ENCODE measurements around the gene TNFRSF18.

The TNFRSF18 gene

DNA sequence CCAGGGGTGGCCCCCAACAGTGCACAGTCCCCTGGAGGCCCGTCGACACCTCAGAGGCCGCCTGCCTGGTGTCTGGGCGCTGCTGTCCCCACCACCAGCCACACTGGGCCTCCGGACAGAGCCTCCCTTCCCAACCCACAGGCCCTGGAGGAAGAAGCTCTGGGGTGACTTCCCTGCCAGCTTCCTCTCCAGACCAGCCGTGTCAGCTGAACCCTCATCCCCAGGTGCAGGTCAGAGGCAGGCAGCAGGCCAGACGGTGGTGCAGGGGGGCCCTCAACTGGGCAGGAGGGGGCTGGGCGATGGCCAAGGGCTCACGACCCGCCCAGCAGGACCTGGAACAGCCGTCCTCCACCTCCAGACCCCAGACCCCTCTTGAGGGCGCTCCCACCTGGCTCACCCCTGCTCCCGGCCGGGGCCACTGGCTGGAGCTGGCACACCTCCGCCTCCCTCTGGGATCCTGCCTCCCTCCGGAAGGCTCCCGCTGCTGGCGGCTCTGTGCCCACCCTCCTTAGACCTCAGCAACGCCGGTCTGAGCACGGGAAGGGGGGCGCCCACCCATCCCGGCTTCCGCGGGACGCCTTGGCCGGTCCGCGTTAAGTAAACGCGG, 520 bp downstream of the TNFRSF18 start:
- H3K27ac ChIP-seq (ENCODE audit: low read depth, low read length) = no peak overlapping the region
- 0 out of 2 replicates have a peak, but pooled peaks cover 5% of the 10 kb centered on the region for H4K20me1 ChIP-seq (ENCODE audit: control insufficient read depth, insufficient read depth, low read depth, low read length)
- no peaks in the 10 kb centered on the region for H3K79me2 ChIP-seq (ENCODE audit: control insufficient read depth, low read length)
- TF ChIP-seq EZH2phosphoT487 (IDR thresholded peaks at IDR 0.05; ENCODE audit: borderline replicate concordance, low read length) (0 out of 2 replicates have a peak, but pooled peaks have one; percentile 37), CTCF (IDR thresholded peaks at IDR 0.05; ENCODE audit: low read depth, low read length, poor library complexity, severe bottlenecking) (no peak)
- 0 out of 2 replicates have a peak overlapping the region, but pooled peaks have one; percentile 26 for H3K4me2 ChIP-seq (ENCODE audit: low read length)
- H3K9me3 ChIP-seq (ENCODE audit: control insufficient read depth, insufficient read depth, low read length) = no peaks in the 10 kb centered on the region
- H3K27me3 ChIP-seq (ENCODE audit: control insufficient read depth, low read length) = peaks cover 59% of the 10 kb centered on the region
- H3K9me2 ChIP-seq (replicated peaks; ENCODE audit: control insufficient read depth, low read length) = no peaks in the 10 kb centered on the region
- no peak overlapping the region for H3K4me3 ChIP-seq (ENCODE audit: low read length)
- peaks cover 25% of the 10 kb centered on the region for H3K4me1 ChIP-seq (ENCODE audit: control insufficient read depth, low read length)
- no peaks in the 10 kb centered on the region for H3K36me3 ChIP-seq (ENCODE audit: control insufficient read depth, low read length)
- H3F3A ChIP-seq (ENCODE audit: control insufficient read depth, insufficient read depth) = no peaks in the 10 kb centered on the region

- no peaks in the 10 kb centered on the region for H3K36me3 ChIP-seq (ENCODE audit: control insufficient read depth, low read length)
- H3K9me3 ChIP-seq (ENCODE audit: control insufficient read depth, insufficient read depth, low read length) = no peaks in the 10 kb centered on the region
- H3K4me3 ChIP-seq (ENCODE audit: low read length) = no peak overlapping the region
- no peaks in the 10 kb centered on the region for H3K9me2 ChIP-seq (replicated peaks; ENCODE audit: control insufficient read depth, low read length)
- no peaks in the 10 kb centered on the region for H3K79me2 ChIP-seq (ENCODE audit: control insufficient read depth, low read length)
- H3K27me3 ChIP-seq (ENCODE audit: control insufficient read depth, low read length) = peaks cover 64% of the 10 kb centered on the region
- peaks cover 25% of the 10 kb centered on the region for H3K4me1 ChIP-seq (ENCODE audit: control insufficient read depth, low read length)
- H3F3A ChIP-seq (ENCODE audit: control insufficient read depth, insufficient read depth) = no peaks in the 10 kb centered on the region
- H3K27ac ChIP-seq (ENCODE audit: low read depth, low read length) = no peak overlapping the region
- H4K20me1 ChIP-seq (ENCODE audit: control insufficient read depth, insufficient read depth, low read depth, low read length) = 0 out of 2 replicates have a peak, but pooled peaks cover 5% of the 10 kb centered on the region
- H3K4me2 ChIP-seq (ENCODE audit: low read length) = no peak overlapping the region
- no peak for TF ChIP-seq EZH2phosphoT487 (IDR thresholded peaks at IDR 0.05; ENCODE audit: borderline replicate concordance, low read length)
- TF ChIP-seq CTCF (IDR thresholded peaks at IDR 0.05; ENCODE audit: low read depth, low read length, poor library complexity, severe bottlenecking) = no peak
These were observed 1.2 kb downstream of the TNFRSF18 start for GRCh38 chr1:1204998-1205768.

GRCh38 chr1:1204425-1204920, 1.9 kb downstream of the TNFRSF18 start:
- H3K9me2 ChIP-seq (replicated peaks; ENCODE audit: control insufficient read depth, low read length) = no peaks in the 10 kb centered on the region
- no peaks in the 10 kb centered on the region for H3F3A ChIP-seq (ENCODE audit: control insufficient read depth, insufficient read depth)
- peaks cover 60% of the 10 kb centered on the region for H3K27me3 ChIP-seq (ENCODE audit: control insufficient read depth, low read length)
- H3K4me1 ChIP-seq (ENCODE audit: control insufficient read depth, low read length) = peaks cover 25% of the 10 kb centered on the region
- H3K4me2 ChIP-seq (ENCODE audit: low read length) = no peak overlapping the region
- no peak overlapping the region for H3K4me3 ChIP-seq (ENCODE audit: low read length)
- no peaks in the 10 kb centered on the region for H3K9me3 ChIP-seq (ENCODE audit: control insufficient read depth, insufficient read depth, low read length)
- H3K79me2 ChIP-seq (ENCODE audit: control insufficient read depth, low read length) = no peaks in the 10 kb centered on the region
- H4K20me1 ChIP-seq (ENCODE audit: control insufficient read depth, insufficient read depth, low read depth, low read length) = 0 out of 2 replicates have a peak, but pooled peaks cover 5% of the 10 kb centered on the region
- no peak overlapping the region for H3K27ac ChIP-seq (ENCODE audit: low read depth, low read length)
- no peaks in the 10 kb centered on the region for H3K36me3 ChIP-seq (ENCODE audit: control insufficient read depth, low read length)
- TF ChIP-seq CTCF (IDR thresholded peaks at IDR 0.05; ENCODE audit: low read depth, low read length, poor library complexity, severe bottlenecking) (no peak), EZH2phosphoT487 (IDR thresholded peaks at IDR 0.05; ENCODE audit: borderline replicate concordance, low read length) (no peak)

Data from DOHH2 (cell line).